D721Med (cell line): ENCODE data around the gene F2RL3.

Experiments used
- DNase-seq: peaks from one replicate; pipeline ENCODE4 v3.0.0; 2011; ENCODE audit warnings: low spot score; ENCODE audit not compliant: insufficient read length
- FAIRE-seq: peaks from 2 replicates; lab custom pipeline; 2011; peaks lifted over from hg19 to GRCh38; lab: Jason Lieb, UNC
- CTCF ChIP-seq: IDR thresholded peaks from 2 replicates; pipeline ENCODE4 v1.5.1; 2012; ENCODE audit warnings: mild to moderate bottlenecking, control low read depth; ENCODE audit not compliant: insufficient read depth; ENCODE audit errors: missing control alignments

The F2RL3 gene

DNA sequence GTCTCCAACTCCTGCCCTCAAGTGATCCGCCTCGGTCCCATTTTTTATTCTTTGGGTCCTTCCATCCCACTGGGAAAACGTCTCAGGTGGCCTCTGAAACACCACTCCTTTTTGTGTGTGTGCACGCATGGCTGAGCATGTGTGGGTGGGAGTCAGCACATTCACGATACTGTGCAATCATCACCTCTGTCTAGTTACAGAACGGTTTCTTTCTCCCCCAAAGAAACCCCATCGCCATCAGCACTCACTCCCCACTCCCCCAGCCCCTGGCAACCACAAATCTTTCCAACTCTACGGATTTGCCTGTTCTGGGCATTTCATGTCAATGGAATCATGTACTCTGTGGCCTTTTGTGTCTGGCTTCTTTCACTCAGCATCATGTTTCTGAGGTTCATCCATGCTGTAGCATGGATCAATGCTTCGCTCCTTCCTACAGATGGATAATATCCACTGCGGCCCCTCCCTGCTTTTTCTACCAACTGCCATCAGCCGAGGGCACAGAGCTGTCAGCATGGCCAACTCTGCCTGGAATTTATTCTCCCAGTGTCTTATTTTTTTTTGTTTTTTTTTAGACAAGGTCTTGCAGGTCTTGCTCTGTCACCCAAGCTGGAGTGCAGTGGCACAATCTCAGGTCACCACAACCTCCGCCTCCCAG lies 9.7 kb downstream of the F2RL3 start:
- no peak for DNase-seq
- TF ChIP-seq CTCF, result no peak
- FAIRE-seq, result no peak

- FAIRE-seq, result no peak
- DNase-seq, result no peak
Measured at GRCh38 chr19:16899566-16900075, 10.8 kb downstream of the F2RL3 start.

DNA sequence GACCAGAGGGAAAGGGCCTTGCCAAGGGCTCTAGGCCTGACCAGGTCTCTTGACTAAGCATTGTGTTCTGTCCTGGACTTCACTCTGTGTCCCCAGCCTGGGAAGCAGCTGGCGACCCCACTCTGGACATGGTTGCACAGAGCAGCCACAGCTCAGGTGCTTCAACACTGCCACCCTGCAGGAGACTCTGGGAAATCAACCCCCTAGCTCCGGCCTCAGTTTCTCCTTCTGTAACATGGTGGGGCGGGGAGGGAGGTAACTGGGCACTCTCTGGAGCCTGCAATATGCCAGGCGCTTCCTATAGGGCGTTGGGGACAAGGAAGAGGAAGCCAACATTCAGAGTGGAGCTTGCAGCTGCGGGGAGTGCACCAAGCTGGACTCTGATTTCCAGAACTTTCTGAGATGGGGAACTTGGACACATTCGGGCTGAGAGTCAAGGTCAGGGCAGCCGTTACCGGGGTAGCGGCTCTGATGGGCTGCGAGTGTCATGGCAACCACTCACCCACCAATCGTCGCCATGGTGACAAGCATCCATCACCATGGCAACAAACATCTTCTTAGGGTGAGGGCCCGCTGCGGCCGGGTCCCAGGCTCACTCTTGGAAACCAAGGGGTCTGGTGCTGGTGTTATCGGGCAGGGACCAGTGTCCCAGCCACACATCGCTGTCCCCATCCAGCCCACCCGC lies 12.8 kb downstream of the F2RL3 start:
- FAIRE-seq, result no peak
- no peak for DNase-seq
- TF ChIP-seq CTCF, result no peak

More at GRCh38 chr19:16899566-16900075, 10.8 kb downstream of the F2RL3 start:
- TF ChIP-seq CTCF, result peak; percentile 22

- FAIRE-seq, result no peak
- TF ChIP-seq CTCF, result no peak
- DNase-seq, result no peak
Measured at GRCh38 chr19:16902545-16902944, 13.7 kb downstream of the F2RL3 start.

DNA sequence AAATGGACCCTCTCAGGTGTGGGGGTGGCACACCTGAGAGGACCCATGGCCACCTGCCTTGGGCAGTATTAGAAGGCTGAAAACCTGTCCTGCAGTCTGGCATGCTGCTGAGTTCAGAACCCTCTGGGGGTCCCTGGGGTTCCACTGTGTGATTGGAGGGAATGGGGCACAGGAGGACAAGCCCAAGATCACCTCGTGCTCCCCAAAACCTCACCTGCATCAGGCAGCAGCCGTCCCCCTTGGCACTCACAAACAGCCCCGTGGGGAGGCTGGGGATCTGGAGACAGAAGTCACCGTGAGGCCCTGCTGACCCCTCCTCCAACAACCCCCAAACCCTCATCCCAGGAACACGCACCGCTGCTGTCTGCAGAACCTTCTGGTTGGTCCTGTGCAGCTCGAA lies 14.5 kb downstream of the F2RL3 start:
- TF ChIP-seq CTCF, result no peak
- DNase-seq, result no peak
- FAIRE-seq, result no peak

GRCh38 chr19:16904599-16904998 lies 15.8 kb downstream of the F2RL3 start:
- no peak for FAIRE-seq
- TF ChIP-seq CTCF, result no peak
- no peak for DNase-seq

DNA sequence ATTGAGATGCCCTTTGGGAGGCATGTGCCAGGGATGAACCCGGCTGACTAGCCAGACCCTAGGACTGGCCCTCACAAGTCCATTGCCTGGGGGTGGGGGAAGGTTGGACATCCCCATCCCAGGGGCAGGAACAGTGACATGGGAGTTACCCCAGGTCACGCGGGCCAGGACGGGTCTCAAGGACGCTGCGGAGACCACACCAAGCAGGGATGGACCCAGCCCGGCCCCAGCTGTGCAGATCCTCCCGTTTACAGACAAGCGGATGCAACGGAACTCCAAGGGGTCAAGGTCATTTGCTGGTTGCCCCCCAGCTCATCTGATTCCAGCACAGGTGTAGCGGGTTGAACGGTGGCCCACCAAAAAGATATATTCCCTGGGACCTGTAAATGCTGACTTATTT lies 20.0 kb downstream of the F2RL3 start:
- DNase-seq, result no peak
- FAIRE-seq, result no peak
- no peak for TF ChIP-seq CTCF
